Breast epithelium (tissue), 4 donors: ENCODE results near the gene NR3C2. TPM values are rescaled to one million over a fixed set of nuclear protein-coding genes. Genes with fewer than 3 reads are reported as not detected.

Source experiments
- DNase-seq, 2 donors: peaks; one replicate each; pipeline ENCODE4 v3.0.0-alpha.2; 2019; ENCODE audit warnings: low spot score in 2 of 2
- H3K27ac ChIP-seq, 2 donors: fragments of 200-600 bp; sonication (generic) in 1 of 2; one replicate each; pipeline ENCODE4 v1.5.1; 2016 to 2019; ENCODE audit warnings: mild to moderate bottlenecking in 1 of 2
- H3K27me3 ChIP-seq, 2 donors: fragments of 200-600 bp; sonication (generic) in 1 of 2; one replicate each; pipeline versions ENCODE4 v1.5.1 to v1.6.0; 2017 to 2019; ENCODE audit warnings: control low read depth in 1 of 2, mild to moderate bottlenecking in 1 of 2
- H3K36me3 ChIP-seq: fragments of 200-600 bp; one replicate; pipeline ENCODE4 v1.5.1; 2019
- H3K4me1 ChIP-seq, 2 donors: fragments of 200-600 bp; sonication (generic); one replicate each; pipeline ENCODE4 v1.5.1; 2016 to 2019; ENCODE audit warnings: control low read depth in 1 of 2
- H3K4me3 ChIP-seq, 3 donors: fragments of 200-600 bp; sonication (generic); 1 replicate in 2 of 3; 2 replicates in 1 of 3; pipeline ENCODE4 v1.5.1; 2016 to 2019; ENCODE audit warnings: mild to moderate bottlenecking in 3 of 3, moderate library complexity in 2 of 3
- H3K9me3 ChIP-seq, 2 donors: fragments of 200-600 bp; sonication (generic) in 1 of 2; one replicate each; pipeline ENCODE4 v1.5.1; 2016 to 2019; ENCODE audit warnings: control low read depth in 1 of 2
- CTCF ChIP-seq, 3 donors: fragments of 450-650 bp; IDR thresholded peaks; one replicate each; pipeline ENCODE4 v1.5.1; 2016 to 2017; ENCODE audit warnings: antibody characterized with exemption in 3 of 3, mild to moderate bottlenecking in 3 of 3, moderate library complexity in 3 of 3
- POLR2A ChIP-seq: fragments of 450-650 bp; IDR thresholded peaks from one replicate; pipeline ENCODE4 v1.6.1; 2016; ENCODE audit warnings: antibody characterized with exemption, mild to moderate bottlenecking, moderate library complexity
- POLR2AphosphoS5 ChIP-seq, 3 donors: sonication (generic); formaldehyde crosslinking; IDR thresholded peaks; one replicate each; pipeline ENCODE4 v1.6.1; 2017; ENCODE audit warnings: antibody characterized with exemption in 3 of 3
- intact Hi-C: fragments of 100-400 bp; cut with DNase I; formaldehyde crosslinking; loops from one replicate; pipeline ENCODE4 v1.15.1; 2023; ENCODE audit warnings: low total_unique reads
- total RNA-seq, 3 donors: library from RNA; depleted of rRNA; stranded (reverse); fragments of >200 nt; gene quantifications; one replicate each; pipeline ENCODE4 v1.1.0, GENCODE V29; 2016

Gene NR3C2
- total RNA-seq, 3 donors from 2014 or later: 8.0 to 39.5 (median 13.8) TPM

- Histone ChIP-seq H3K27ac (no peak overlapping the region), H3K9me3 (no peaks in the 10 kb centered on the region), H3K27me3 (no peaks in the 10 kb centered on the region), H3K36me3 (no peaks in the 10 kb centered on the region), H3K4me1 (peaks cover 0 to 5% of the 10 kb centered on the region in 2 donors), H3K4me3 (no peak overlapping the region)
- TF ChIP-seq POLR2AphosphoS5 (IDR thresholded peaks at IDR 0.05) (no peak), CTCF (IDR thresholded peaks at IDR 0.05) (no peak), POLR2A (no peak)
- intact Hi-C loops: no loop called here
- DNase-seq: no peak
These were observed 155.1 kb downstream of the NR3C2 start for GRCh38 chr4:148287111-148287510.

- DNase-seq: no peak
- Histone ChIP-seq H3K4me1 (peaks cover 0 to 5% of the 10 kb centered on the region in 2 donors), H3K4me3 (no peak overlapping the region), H3K27me3 (no peaks in the 10 kb centered on the region), H3K9me3 (no peaks in the 10 kb centered on the region), H3K27ac (no peak overlapping the region), H3K36me3 (no peaks in the 10 kb centered on the region)
- intact Hi-C loops: no loop called here
- TF ChIP-seq CTCF (IDR thresholded peaks at IDR 0.05): no peak
- TF ChIP-seq POLR2AphosphoS5 (IDR thresholded peaks at IDR 0.05): no peak
- no peak for TF ChIP-seq POLR2A
These were observed 156.2 kb downstream of the NR3C2 start for GRCh38 chr4:148286012-148286411.

- H3K4me3 ChIP-seq: no peak overlapping the region
- H3K9me3 ChIP-seq: no peaks in the 10 kb centered on the region
- intact Hi-C loops: no loop called here
- no peak for DNase-seq
- no peak for TF ChIP-seq POLR2A
- no peaks in the 10 kb centered on the region for H3K27me3 ChIP-seq
- H3K27ac ChIP-seq: no peak overlapping the region
- peaks cover 0 to 5% of the 10 kb centered on the region in 2 donors for H3K4me1 ChIP-seq
- no peaks in the 10 kb centered on the region for H3K36me3 ChIP-seq
These were observed 158.5 kb downstream of the NR3C2 start for GRCh38 chr4:148283665-148284064.

GRCh38 chr4:148278310-148278709 lies 163.9 kb downstream of the NR3C2 start:
- Histone ChIP-seq H3K4me1 (peaks cover 0 to 5% of the 10 kb centered on the region in 2 donors), H3K27ac (no peak overlapping the region), H3K36me3 (no peaks in the 10 kb centered on the region), H3K9me3 (no peaks in the 10 kb centered on the region), H3K27me3 (no peaks in the 10 kb centered on the region), H3K4me3 (no peak overlapping the region)
- intact Hi-C loops: no loop called here
- no peak for DNase-seq
- TF ChIP-seq POLR2AphosphoS5 (IDR thresholded peaks at IDR 0.05) (no peak), CTCF (IDR thresholded peaks at IDR 0.05) (no peak), POLR2A (no peak)

GRCh38 chr4:148275266-148275665 lies 166.9 kb downstream of the NR3C2 start:
- H3K4me1 ChIP-seq: no peaks in the 10 kb centered on the region
- no peak for TF ChIP-seq POLR2A
- H3K27me3 ChIP-seq: no peaks in the 10 kb centered on the region
- H3K4me3 ChIP-seq: no peak overlapping the region
- DNase-seq: no peak
- no peak overlapping the region for H3K27ac ChIP-seq
- intact Hi-C loops: no loop called here
- no peaks in the 10 kb centered on the region for H3K9me3 ChIP-seq
- no peaks in the 10 kb centered on the region for H3K36me3 ChIP-seq

GRCh38 chr4:148273501-148273986 lies 168.7 kb downstream of the NR3C2 start:
- H3K36me3 ChIP-seq: no peaks in the 10 kb centered on the region
- no peak overlapping the region for H3K27ac ChIP-seq
- peak overlapping the region in 1 of 3 donors; percentile 2 for H3K4me3 ChIP-seq
- H3K9me3 ChIP-seq: no peaks in the 10 kb centered on the region
- DNase-seq: peak in 1 of 2 donors; percentile 33
- no peaks in the 10 kb centered on the region for H3K27me3 ChIP-seq
- TF ChIP-seq POLR2AphosphoS5 (IDR thresholded peaks at IDR 0.05): no peak
- TF ChIP-seq CTCF (IDR thresholded peaks at IDR 0.05): no peak
- no peak for TF ChIP-seq POLR2A
- intact Hi-C loops: no loop called here
- no peaks in the 10 kb centered on the region for H3K4me1 ChIP-seq
